Bone marrow (tissue), 2 donors: ENCODE results near the gene TIMM17A.
"Not testable (repeated sequence)": the region's sequence is repeated elsewhere in the genome, so short reads cannot be mapped to it uniquely, and the experiment has no call there.

Experiments
- DNase-seq, 2 donors: peaks; one replicate each; lab custom pipeline; 2025; lab: John Stamatoyannopoulos, UW

The TIMM17A gene

GRCh38 chr1:201940316-201940715 lies 15.0 kb upstream of the TIMM17A start:
- DNase-seq, result not testable (repeated sequence)

GRCh38 chr1:201941420-201942128 lies 13.7 kb upstream of the TIMM17A start:
- no peak for DNase-seq

- no peak for DNase-seq
These were observed 13.2 kb upstream of the TIMM17A start for GRCh38 chr1:201942129-201942495.

- no peak for DNase-seq
These were observed 11.3 kb upstream of the TIMM17A start for GRCh38 chr1:201944002-201944401.

DNA sequence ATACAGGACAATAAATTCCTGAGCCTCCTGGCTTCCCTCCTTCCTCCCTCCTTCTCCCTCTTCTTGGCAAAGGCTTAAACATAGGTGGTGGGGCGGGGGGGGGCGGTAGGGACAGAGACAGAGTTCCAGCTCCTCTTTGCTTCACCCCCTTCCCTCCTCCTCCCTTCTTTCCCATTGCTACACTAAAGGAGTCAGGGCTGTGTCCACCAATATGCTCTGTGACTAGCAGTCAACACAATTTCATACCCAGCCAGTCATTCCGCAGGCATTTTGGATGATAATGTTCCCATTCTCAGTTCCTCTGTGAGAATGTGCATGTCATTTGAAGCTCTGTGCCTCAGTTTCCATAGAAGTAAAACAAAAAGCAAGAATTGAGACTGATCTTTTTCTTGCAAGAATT lies 10.7 kb upstream of the TIMM17A start:
- DNase-seq, result no peak

DNA sequence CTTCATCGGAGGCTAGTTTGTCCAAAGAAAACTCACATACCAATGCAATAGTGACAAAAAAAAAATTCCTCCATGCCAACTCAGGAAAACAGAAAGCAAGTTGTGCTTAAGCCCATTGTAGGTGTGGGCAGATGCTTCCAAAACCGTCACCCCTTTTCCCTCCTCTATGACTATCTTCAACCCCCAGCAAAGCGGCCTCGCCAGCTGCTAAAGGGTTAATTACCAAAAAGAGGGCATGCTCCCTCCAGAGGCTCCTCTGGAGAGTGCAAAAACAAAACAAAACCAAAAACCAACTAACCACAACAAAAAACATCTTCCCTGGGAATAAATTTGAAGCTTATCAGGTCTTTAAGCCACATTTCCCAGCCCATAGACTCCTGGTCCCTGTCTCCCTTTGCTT lies 10.1 kb upstream of the TIMM17A start:
- DNase-seq, result no peak

GRCh38 chr1:201945863-201946223 lies 9.5 kb upstream of the TIMM17A start:
- DNase-seq, result no peak

DNA sequence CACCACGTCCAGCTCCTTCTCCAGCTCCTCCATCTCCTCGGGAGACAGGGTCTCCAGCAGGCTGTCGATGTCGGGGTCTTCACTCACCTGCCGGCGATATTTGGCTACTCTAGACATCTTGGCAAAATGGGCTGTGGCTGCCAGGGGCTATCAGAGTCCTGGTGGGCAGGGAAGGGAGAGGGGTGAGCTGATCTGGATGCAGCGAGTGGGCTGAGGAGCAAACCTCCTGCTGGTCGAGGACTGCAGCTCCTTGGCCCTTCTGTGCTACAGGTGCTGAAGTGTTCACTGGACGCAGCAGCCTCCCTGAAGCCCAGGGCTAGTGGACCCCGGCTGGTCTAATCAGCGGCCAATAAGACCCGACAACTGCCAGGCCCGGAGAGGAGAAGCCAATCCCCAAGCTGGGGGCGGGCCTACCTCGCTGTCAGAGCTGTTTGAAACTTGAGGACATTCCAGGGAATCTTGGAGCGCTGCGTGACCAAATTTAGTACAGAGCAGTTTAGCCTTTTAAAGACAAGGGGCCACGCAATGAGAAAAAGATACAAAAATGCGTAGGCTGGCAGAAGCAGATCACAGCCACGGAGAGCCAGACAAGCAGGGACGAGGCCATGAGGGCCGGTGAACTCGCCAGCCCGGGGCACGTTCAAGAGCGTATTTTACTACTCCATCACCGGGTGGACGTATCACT lies 8.9 kb upstream of the TIMM17A start, which contains the start of gene LMOD1:
LMOD1 (minus strand) TSS at position 325 of the 685 bp plus-strand sequence; CDS start at position 117, 208 bp downstream.
- DNase-seq, result no peak

- DNase-seq, result no peak
These were observed 7.7 kb upstream of the TIMM17A start for GRCh38 chr1:201947697-201948008.

GRCh38 chr1:201949491-201949890 lies 5.8 kb upstream of the TIMM17A start:
- no peak for DNase-seq

- no peak for DNase-seq
These were observed 867 bp upstream of the TIMM17A start for GRCh38 chr1:201954263-201955008.

DNA sequence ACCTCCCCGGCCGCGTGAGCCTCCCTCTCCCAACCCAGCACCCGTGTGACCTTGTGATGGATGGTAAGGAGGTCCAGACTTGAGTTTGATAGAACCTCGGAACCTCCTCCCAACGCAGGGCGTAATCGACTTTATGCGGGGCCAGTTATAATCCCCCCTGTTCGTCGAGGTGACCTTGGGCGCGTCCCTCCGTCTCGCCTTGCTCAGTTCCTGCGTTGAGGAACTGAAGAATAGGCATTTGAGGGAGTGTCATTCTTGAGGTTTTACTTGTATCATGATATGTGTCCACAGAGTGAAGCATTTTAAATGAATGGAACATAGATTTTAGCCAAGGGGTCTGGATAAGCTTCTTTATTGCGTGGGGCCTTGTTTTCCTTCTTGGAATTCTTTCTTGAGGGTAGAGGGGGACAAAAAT lies 433 bp downstream of the TIMM17A start:
- DNase-seq, result no peak

DNA sequence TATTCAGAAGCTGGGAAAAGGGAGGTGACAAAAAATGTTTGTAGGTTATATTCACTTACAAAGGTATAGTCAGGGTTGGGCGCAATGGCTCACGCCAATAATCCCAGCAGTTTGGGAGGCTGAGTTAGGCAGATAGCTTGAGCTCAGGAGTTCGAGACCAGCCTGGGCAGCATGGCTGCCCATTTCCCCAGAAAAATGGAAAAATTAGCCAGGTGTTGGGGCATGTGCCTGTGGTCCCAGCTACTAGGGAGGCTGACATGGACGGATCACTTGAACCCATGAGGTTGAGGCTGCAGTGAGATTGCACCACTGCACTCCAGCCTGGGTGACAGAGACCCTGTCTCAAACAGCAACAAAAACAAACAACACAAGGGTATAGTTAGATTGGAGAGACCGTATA lies 3.0 kb downstream of the TIMM17A start:
- no peak for DNase-seq

- DNase-seq, result not testable (repeated sequence)
These were observed 7.1 kb downstream of the TIMM17A start for GRCh38 chr1:201962382-201962781.

GRCh38 chr1:201964261-201964660 lies 9.0 kb downstream of the TIMM17A start:
- no peak for DNase-seq

- no peak for DNase-seq
These were observed 10.9 kb downstream of the TIMM17A start for GRCh38 chr1:201966171-201966570.

DNA sequence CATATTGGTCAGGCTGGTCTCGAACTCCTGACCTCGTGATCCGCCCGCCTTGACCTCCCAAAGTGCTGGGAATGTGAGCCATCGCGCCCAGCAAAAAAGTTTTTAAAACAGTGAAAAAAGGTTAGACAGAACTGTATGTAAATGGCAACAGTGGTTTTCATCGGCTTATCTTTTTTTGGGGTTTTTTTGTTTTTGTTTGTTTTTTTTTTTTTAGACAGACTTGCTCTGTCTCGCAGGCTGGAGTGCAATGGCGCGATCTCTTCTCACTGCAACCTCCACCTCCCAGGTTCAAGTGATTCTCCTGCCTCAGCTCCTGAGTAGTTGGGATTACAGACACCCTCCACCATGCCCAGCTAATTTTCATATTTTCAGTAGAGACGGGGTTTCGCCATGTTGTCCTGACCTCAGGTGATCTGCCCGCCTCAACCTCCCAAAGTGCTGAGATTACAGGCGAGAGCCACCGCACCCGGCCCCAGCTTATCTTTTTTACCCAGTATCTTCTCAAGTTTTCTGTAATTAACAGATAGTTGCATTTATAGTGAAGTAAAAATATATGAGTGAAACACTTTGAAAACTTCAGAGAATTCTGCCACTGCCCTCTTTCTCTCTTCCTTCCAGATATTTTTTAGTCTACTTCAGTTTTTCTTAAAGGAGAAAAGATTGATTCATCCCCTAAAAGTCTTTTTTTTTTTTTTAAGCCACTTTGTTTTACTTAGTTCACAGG lies 13.1 kb downstream of the TIMM17A start:
- DNase-seq, result no peak

GRCh38 chr1:201970334-201971159 lies 15.2 kb downstream of the TIMM17A start:
- no peak for DNase-seq

DNA sequence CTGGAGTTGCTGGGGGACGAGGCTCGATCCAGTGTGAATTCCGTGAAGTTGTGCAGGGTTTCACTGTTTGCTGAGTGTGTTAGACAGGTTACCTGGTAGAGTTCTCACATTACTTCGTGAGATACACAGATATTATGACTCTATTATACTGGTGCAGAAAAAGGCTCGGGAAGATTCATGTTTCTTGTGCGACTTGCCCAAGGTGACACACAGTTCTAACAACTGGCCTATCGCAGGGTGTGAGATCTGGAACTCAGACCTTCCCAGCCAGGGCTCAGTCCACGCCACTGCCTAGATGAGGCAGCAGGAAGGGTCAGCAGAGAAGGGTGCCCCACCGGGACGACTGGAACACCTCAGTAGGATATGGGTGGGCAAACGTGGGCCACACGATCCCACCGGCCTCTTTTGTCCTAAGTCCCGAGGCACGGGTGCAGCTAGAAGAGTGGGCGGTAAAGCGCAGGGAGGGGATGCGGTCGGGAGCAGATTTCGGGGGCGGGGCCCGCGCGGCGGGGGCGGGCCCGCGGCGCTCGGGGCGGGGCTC lies 26.8 kb downstream of the TIMM17A start:
- no peak for DNase-seq

- DNase-seq, result peak; percentile 38 to 54
These were observed 27.5 kb downstream of the TIMM17A start, which contains the start of gene RNPEP for GRCh38 chr1:201982623-201983379. TSS of gene RNPEP (plus strand) at chr1:201982648. CDS start at chr1:201982667, 19 bp downstream.
